Activated CD8-positive, alpha-beta memory T cell treated with anti-CD3 and anti-CD28 coated beads, Interleukin-2, amount 50 U/mL, for 48 hours (primary cell): ENCODE data around the gene CDKN2AIP.
"Not testable (repeated sequence)": the region's sequence is repeated elsewhere in the genome, so short reads cannot be mapped to it uniquely, and the experiment has no call there.

Source experiments
- DNase-seq: peaks from one replicate; pipeline ENCODE4 v3.0.0-alpha.2; 2020

CDKN2AIP gene

DNA sequence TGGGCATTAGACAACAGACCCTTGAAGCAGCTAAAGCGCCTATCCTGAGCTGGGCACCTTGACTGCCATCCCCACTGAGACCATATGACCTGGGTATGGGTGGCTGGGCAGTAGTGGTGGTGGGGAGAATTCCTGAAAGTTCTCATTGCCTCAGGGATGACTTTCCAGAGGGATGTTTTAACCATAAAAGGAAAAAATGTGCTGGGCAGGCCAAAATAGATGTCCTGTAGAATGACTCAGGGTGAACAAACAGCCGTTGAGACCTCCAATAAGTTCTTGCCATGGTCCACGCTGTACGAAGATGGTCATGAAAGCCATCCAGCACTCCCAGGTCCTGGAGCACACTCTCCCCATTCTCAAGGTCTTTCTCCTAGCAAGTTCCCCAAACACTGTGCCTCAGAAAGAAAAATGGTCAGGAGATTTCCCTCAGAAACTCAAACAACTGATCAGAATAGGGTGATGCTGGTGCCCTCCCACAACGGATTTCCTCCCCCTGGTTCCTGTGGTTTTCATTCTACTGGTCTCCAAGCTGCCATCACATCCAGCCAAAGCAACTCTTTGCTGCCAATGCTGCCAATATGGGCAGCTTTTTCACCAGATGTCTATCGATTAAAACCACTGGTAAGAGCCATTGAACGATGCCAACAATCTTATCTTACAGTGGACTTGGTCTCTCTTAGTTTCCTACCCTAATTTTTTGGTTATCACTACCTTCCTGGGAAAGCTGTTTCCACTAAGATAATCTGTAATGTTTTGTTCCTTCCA, 11.2 kb downstream of the CDKN2AIP start:
- DNase-seq = no peak

- DNase-seq = no peak
Observed at GRCh38 chr4:183458005-183458404, 13.6 kb downstream of the CDKN2AIP start.

DNA sequence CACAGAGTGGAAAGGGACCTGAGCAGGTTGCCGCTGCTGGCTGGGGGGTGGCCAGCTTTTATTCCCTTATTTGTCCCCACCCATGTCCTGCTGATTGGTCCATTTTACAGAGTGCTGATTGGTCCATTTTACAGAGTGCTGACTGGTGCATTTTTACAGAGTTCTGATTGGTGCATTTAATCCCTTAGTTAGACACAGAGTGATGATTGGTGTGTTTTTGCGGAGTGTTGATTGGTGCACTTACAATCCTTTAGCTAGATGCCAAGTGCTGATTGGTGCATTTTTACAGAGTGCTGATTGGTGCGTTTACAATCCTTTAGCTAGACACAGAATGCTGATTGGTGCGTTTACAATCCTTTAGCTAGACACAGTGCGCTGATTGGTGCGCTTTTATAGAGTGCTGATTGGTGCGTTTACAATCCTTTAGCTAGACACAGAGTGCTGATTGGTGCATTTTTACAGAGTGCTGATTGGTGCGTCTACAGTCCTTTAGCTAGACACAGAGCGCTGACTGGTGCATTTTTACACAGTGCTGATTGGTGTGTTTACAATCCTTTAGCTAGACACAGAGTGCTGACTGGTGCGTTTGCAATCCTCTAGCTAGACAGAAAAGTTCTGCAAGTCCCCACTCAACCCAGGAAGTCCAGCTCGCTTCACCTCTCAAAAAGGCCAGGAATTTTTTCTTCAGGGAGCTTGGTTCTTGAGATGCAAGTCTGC, 19.6 kb downstream of the CDKN2AIP start:
- DNase-seq = not testable (repeated sequence)

- not testable (repeated sequence) for DNase-seq
Observed at GRCh38 chr4:183465879-183466278, 21.4 kb downstream of the CDKN2AIP start.

DNA sequence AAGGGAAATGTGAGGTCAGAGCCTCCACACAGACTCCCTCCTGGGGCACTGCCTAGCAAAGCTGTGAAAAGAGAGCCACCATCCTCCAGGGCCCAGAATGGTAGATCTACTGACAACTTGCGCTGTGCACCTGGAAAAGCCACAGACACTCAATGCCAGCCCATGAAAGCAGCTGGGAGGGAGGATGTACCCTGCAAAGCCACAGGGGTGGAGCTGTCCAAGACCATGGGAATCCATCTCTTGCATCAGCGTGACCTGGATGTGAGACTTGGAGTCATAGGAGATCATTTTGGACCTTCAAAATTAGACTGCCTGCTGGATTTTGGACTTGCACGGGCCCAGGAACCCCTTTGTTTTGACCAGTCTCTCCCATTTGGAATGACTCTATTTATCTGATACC, 22.8 kb downstream of the CDKN2AIP start:
- no peak for DNase-seq

GRCh38 chr4:183468210-183469095, 24.0 kb downstream of the CDKN2AIP start:
- no peak for DNase-seq

- DNase-seq = no peak
Observed at GRCh38 chr4:183469285-183469684, 24.8 kb downstream of the CDKN2AIP start.

DNA sequence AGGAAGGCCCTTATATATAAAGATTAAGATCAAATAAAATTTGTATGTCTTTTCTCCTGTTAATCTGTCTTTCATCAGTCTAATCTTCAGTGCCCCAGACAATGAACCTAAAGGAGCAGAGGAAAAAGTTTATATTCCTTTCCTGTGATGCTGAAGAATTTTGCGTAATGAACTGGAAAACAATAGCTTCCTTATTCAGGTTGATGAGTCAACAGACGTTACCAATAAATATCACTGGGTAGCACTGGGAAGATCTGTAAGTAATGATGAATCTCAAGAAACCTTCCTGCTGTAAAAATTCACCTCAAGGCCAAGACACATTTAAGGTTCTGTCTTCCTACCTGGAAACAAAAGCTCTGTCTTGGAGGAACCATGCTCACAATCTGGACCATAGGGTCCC, 25.5 kb downstream of the CDKN2AIP start:
- DNase-seq = no peak

DNA sequence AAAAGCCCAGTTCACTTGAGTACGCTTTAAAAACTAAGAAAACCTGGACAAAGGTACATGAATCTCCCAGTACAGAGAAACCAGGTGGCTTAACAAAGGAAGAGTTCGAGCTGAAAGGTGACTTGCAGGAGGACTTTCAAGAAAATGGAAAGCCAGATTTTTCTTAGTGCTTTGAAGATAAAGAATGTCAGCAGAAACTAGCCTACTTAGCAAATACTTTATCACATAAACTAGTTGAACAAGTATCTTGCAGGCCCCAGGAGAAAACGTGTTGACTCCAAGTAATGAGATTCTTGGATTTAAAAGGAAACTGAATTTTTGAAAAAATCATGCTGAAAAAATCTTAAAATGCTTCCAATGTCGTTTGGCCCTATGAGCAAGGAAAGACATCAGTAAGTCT, 26.4 kb downstream of the CDKN2AIP start:
- no peak for DNase-seq

DNA sequence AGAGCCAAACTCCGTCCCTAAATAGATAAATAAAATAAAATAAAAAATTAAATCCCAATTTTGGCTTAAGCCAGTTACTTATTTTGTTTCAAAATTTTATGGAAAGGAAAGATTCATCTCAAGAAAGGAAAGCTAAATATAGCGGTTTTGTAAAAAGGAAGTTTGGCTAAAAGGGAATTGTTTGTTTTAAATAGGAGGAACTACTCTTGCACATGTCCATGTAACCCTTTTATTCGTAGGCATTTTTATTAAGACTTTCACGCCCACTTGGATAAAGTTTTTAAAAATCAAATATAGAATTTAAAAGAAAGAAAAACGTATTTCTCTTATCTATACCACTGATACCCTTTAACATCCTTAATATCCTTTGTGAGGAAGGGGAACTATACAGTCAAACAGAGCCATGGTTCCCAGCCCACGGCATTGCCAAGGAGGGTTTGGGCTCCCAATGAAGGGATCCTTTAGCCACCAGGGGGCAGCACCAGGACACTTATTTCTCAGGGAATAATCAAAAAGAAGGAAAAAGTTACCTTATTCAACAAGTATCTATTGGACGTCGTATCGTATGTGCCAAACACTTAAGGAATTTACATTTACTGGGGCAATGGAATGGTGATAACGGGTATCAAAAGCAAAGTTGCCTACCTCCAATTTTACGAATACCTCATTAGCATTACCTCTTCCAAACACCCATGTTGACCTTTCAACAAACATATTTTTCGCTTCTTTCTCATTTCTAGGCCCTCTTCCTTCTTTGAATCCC, 27.7 kb downstream of the CDKN2AIP start:
- peak; percentile 94 for DNase-seq

DNA sequence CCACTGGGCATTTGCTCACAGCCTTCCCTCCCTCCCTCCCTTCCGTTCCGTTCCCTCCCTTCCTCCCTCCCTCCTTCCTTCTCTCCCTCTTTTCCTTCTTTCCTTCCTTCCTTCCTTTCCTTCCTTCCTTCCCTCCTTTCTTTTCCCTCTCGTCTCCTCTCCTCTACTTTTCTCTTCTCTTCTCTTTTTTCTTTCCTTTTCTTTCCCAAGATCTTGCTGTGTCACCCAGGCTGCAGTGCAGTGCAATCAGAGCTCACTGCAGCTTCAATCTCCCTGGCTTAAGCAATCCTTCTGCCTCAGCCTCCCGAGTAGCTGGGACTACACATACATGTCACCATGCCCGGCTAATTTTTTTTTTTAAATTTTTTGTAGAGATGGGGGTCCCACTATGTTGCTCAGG, 33.7 kb downstream of the CDKN2AIP start:
- DNase-seq = no peak

DNA sequence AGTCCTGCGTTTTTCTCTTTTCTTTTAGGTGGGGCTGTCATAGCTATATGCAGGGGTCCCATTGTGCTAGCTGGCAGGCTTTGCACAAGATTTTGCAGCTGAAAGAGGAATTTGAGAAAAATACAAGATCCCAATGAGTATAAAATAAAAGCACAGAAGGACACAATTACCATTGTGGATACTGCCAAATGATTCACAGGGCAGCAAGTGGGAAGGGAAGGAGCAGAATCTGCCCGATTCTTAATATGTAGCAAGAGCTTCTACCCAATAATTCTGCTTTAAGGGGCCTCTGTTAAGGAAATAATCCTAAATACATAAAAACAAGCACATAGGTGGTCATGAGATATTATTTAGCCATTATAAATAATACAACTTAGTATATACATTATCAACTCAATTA, 34.5 kb downstream of the CDKN2AIP start:
- no peak for DNase-seq

- not testable (repeated sequence) for DNase-seq
Observed at GRCh38 chr4:183482515-183483095, 38.2 kb downstream of the CDKN2AIP start.

DNA sequence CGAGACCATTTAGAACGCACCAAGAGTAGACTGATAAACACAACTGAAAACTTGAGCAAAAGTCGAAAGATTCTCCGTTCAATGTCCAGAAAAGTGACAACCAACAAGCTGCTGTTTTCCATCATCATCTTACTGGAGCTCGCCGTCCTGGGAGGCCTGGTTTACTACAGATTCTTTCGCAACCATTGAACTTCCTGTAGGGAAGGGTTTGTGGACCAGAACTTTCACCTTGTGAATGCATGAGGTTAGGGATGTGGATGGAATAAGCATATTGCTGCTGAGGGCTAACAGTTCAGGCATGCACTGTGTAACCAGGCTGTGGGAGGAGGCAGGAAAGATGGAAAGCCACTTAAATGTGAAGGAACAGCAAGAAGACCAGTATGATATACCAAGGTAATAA, 39.6 kb downstream of the CDKN2AIP start:
- DNase-seq = no peak

DNA sequence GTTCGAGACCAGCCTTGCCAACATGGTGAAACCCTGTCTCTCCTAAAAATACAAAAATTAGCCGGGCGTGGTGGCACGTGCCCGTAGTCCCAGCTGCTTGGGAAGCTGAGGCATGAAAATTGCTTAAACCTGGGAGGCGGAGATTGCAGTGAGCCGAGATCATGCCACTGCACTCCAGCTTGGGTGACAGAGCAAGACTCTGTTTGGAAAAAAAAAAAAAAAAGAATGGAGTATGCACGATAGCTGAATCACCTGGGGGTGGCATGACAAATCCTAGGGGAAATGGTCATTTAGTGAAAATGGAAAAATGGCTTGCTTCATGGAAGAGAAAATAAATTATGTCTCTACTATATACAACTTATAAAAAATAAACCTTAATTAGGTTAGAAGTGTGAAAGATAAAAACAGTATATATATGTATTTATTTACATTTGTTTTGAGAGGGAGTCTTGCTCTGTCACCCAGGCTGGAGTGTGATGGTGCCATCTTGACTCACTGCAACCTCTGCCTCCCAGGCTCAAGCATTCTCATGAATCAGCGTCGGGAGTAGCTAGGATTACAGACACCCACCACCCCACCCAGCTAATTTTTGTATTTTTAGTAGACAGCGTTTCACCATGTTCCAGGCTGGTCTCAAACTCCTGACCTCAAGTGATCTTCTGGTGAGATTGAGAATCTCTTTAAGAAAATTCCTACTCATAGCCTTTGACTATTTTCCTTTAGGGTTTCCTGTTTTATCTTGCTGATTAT, 41.1 kb downstream of the CDKN2AIP start:
- DNase-seq = no peak

DNA sequence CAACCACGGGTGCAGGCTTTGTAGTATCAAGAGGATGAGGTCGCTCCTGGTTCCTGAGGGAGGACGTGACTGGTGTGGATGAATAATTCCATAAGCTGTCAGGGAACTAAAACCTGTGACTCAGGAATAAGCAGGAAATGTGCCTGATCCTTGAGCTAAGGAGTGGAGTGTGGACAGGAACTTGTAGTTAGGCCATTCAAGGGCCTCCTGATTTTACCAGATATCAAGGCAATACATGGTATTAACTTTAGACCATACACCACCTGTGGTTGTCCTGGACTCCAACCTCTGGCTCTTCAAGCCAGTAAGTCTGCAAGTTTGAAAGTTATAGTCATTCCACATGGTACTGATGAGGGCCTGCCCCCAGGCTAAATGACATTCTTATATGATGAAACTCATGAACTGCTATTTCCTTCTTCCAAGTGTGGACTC, 48.4 kb downstream of the CDKN2AIP start:
- DNase-seq = no peak

DNA sequence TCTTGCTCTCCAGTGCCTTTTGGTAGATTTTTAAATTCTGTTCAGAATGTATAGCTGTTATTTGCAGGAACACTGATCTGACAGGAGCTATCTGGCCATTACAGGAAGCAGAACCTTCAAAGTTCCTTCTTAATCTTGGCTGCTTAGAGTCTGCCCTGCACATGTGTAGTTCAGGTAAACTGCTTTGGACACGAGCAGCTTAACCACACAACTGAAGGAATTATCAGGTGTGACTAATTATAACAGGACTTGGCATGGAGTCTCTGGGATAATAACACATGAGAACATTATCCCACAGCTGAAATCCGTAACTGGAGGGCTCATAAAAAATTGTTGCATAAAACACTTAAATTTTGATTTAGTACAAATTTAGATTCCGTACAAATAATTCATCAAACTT, 48.8 kb downstream of the CDKN2AIP start:
- DNase-seq = no peak

DNA sequence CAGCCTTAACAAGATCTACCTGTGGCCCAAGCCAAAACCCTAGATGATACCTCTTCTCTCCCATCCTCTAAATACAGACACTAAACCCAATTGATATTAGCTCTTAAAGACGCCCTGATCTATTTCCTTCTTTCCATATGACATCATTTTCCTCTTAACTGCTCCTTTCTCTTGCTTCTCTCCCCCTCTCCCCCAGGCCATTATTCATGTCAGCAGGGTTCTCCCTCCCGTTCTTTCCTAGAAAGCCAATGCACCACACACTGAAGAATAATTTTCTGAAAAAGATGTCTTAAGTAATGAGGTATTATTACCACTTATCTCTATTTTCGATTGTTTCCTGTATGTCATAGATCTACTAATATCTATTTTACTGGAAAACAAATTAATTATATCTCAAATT, 50.7 kb downstream of the CDKN2AIP start:
- DNase-seq = no peak
